ENCODE measurements around the gene WFDC1.

Gene WFDC1

GRCh38 chr16:84350685-84351400 is 56.2 kb downstream of the WFDC1 start:
- no peak for DNase-seq (ENCODE audit: low read depth in 4 of 4, low spot score in 1 of 4)

GRCh38 chr16:84351630-84352029 is 57.0 kb downstream of the WFDC1 start:
- no peak for DNase-seq (ENCODE audit: low read depth in 4 of 4, low spot score in 1 of 4)

DNA sequence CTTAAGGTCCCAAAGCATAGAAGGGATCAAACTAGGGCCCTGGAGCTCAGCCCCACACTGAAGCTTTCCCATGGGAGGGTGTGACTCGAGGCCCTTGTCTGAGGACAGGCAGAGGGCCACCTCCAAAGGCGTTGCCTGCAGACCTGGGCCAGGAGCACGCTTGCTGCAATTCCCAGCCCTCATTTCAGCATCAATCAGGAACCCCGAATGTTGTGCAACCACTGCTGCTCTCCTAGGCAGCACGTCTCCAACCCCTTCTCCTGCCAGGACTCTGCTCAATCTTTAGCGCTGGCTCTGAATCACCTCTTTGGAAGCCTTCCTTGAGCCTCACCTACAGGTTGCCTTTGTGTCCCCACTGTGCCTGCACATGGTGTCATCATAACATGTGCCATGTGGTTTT is 59.6 kb downstream of the WFDC1 start:
- no peak for DNase-seq (ENCODE audit: low read depth in 4 of 4, low spot score in 1 of 4)

- no peak for DNase-seq (ENCODE audit: low read depth in 4 of 4, low spot score in 1 of 4)
These were observed 60.5 kb downstream of the WFDC1 start for GRCh38 chr16:84355149-84355548.

- DNase-seq (ENCODE audit: low read depth in 4 of 4, low spot score in 1 of 4): no peak
These were observed 61.5 kb downstream of the WFDC1 start for GRCh38 chr16:84356176-84356575.

DNA sequence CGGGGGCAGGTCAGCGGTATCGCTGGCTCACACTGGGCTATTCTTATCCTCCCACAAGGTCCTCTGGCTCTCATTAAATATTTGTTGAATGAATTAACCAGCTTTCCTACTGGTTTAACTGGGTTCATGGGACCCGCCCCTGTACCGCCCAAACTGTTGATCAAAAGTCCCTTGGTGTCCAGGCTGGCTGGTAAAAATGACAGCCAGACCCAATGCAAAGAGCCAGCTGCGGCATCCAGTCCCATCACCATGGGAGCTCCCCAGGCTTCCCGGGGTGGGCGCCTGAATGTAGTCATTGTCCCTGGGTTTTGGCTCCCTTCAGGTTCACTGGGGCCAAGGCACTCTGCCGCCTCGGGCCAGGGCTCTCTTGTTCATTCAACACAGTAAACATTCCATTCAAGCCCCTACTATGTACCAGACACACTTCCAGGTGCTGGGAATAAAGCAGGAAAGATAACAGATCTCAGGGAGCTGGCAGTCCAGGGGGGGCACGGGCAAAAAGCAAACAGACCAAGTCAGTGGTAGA is 62.0 kb downstream of the WFDC1 start:
- DNase-seq (ENCODE audit: low read depth in 4 of 4, low spot score in 1 of 4): no peak

DNA sequence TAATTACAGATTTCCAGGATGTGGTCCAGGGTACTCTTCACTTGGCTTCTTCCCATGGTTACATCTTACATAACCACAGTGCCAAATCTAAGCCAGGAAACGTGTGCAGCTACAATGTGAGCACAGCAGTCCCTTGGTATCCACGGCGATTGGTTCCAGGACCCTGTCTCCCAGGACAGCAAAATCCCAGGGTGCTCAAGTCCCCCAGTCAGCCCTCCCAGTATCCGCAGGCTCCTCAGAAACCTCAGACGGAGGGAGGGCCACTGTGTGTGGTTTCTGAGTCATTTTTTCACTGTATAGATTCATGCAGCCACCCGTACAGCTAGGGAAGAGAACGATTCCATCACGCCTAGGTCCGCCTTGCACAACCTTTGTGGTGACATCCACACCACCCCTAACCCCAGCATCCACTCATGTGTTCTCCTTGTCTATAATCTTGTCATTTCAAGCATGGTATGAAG is 62.5 kb downstream of the WFDC1 start:
- no peak for DNase-seq (ENCODE audit: low read depth in 4 of 4, low spot score in 1 of 4)

DNA sequence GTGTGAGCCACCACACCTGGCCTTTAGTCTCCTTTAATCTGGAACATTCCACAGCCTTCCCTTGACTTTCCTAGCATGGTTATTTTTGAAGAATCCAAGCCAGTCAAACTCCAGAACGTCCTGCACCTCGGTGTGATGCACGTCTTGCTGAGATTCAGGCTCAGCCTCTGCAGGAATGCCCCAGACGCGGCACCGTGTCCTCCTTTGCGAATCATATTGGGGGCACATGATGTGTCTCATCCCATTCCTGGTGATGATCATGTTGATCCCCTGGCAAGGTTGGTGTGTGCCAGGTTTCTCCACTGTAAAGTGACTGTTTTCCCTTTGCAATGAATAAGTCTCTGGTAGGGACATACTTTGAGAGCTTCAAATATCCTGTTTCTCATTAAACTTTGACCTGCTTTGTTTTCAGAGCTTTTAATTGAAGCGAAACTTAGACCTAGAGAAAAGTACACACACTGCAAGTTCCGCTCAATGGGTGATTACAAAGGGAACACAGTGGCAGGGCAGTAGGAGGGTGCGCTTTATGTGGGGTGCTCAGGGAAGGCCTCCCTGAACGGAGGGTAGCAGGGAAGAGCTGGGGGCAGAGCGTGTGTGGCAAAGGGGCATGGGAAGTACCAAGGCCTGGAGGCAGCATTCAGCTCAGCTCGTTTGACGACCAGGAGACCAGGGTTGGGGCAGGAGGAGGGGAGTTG is 64.1 kb downstream of the WFDC1 start:
- no peak for DNase-seq (ENCODE audit: low read depth in 4 of 4, low spot score in 1 of 4)

- DNase-seq (ENCODE audit: low read depth in 4 of 4, low spot score in 1 of 4): no peak
These were observed 64.6 kb downstream of the WFDC1 start for GRCh38 chr16:84359326-84359725.

DNA sequence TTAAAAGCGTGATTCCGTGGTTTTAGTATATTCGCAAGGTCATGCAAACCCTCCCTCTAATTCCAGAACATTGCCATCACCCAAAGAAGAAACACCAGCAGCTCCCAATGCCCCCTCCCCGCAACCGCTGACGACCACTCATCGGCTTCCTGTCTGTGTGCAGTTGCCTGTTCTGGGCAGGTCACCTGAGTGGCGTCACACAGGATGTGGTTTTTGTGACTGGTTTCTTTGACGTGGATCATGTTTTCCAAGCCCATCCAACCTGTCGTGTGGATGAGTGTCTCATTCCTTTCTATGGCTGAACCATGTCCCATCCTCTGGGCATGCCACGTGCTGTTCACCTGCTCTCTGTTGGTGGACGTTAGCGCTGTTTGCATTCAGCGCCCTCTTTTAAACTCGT is 65.5 kb downstream of the WFDC1 start:
- peak in 1 of 4 experiments; percentile 38 for DNase-seq (ENCODE audit: low read depth in 4 of 4, low spot score in 1 of 4)

GRCh38 chr16:84360748-84361147 is 66.1 kb downstream of the WFDC1 start:
- no peak for DNase-seq (ENCODE audit: low read depth in 4 of 4, low spot score in 1 of 4)

DNA sequence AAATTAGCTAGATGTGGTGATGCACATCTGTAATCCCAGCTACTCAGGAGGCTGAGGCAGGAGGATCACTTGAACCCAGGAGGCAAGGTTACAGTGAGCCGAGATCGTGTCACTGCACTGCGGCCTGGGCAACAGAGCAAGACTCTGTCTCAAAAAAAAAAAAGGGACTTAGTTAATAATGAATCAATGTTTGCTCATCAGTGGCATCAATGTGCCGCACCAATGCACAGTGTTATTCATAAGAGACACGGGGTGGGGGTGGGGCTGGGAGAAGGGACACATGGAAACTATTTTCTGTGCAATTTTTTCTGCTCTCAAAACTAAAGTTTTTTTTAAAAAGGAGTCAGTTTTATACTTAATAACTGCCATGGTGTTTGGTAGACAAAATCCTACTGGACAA is 66.9 kb downstream of the WFDC1 start:
- no peak for DNase-seq (ENCODE audit: low read depth in 4 of 4, low spot score in 1 of 4)

- no peak for DNase-seq (ENCODE audit: low read depth in 4 of 4, low spot score in 1 of 4)
These were observed 67.8 kb downstream of the WFDC1 start for GRCh38 chr16:84362471-84362941.

DNA sequence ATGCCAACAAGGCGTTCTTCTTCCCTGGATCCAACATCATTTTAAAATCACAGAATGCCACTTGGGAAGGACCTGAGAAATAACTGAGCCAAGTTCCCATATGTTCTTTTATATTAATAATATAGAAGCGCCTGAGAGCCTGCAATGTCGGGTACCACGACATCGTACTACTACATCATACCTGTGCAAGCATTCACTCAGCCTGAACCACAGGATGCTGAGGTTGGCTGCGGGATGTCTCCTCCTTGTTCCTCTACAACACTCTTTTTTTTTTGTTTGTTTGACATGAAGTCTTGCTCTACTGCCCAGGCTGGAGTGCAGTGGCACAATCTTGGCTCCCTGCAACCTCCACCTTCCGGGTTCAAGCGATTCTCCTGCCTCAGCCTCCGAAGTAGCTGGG is 71.5 kb downstream of the WFDC1 start:
- no peak for DNase-seq (ENCODE audit: low read depth in 4 of 4, low spot score in 1 of 4)

DNA sequence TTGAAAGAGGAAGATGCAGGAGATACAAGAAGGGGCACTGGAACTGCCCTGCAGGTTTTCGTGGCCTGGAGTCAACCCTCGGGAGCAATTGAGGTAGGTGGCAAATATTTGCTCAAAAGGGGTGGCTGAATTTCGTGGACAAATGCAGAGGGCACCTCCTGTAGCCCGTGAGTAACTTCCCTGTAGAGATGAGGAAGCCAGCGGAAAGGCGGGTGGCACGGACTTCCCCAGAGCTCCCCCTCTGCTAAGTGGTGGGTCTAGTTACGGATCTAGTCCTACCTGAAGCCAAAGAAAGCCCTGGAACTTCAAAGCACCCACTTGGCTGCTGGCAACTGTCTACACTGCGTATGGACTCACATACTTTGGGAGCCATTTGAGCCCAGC is 72.6 kb downstream of the WFDC1 start:
- no peak for DNase-seq (ENCODE audit: low read depth in 4 of 4, low spot score in 1 of 4)

DNA sequence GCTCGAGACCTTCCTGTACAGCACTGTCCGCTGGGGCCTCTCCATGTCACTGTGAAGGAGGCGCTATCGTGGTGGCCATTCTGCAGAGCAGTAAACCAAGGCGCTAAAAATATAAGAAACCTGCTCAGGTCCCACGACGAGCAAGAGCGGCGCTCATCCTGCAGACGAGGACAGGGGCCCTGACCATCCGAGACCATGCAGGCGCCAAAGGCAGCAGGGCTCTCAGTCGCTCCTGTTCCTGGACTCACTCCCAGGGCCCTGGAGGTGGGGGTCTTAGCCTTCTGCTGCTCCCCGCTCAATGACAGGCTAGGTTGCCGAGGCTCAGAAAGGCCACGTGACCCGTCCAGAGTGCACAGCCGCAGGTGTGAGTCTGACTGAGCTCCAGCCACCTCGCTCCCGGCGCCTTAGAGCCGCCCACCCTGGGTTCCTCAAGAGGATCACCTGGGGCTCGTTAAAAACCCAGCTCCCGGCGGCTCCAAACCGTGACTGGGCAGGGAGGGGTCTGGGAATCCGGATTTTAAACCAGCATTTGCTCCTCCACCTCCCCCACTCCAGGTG is 73.2 kb downstream of the WFDC1 start:
- no peak for DNase-seq (ENCODE audit: low read depth in 4 of 4, low spot score in 1 of 4)

- no peak for DNase-seq (ENCODE audit: low read depth in 4 of 4, low spot score in 1 of 4)
These were observed 73.8 kb downstream of the WFDC1 start, which contains the start of gene ATP2C2 for GRCh38 chr16:84368308-84368996. ATP2C2 (plus strand) TSS chr16:84368538; CDS start chr16:84368616, 78 bp downstream.

DNA sequence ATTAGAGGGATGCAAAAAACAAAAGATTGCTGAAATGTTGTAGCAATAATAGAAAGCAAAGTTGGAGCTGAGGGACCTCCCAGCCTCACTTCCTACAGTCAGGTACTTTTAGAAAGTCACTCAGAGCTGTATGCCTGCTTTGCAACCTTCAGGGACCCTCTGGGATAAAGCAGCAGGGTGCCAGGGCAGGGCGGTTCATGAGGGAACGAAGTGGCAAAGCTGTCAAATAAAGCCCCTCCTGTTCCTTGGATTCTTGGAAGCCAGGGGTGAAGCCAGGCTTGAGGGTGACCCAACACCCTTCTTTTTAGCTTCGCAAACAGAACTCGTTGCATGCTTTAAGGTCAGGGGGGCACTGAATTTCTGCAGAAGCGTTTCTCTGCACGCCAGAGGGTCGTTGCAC is 74.4 kb downstream of the WFDC1 start:
- no peak for DNase-seq (ENCODE audit: low read depth in 4 of 4, low spot score in 1 of 4)

GRCh38 chr16:84369938-84370627 is 75.4 kb downstream of the WFDC1 start:
- DNase-seq (ENCODE audit: low read depth in 4 of 4, low spot score in 1 of 4): no peak

DNA sequence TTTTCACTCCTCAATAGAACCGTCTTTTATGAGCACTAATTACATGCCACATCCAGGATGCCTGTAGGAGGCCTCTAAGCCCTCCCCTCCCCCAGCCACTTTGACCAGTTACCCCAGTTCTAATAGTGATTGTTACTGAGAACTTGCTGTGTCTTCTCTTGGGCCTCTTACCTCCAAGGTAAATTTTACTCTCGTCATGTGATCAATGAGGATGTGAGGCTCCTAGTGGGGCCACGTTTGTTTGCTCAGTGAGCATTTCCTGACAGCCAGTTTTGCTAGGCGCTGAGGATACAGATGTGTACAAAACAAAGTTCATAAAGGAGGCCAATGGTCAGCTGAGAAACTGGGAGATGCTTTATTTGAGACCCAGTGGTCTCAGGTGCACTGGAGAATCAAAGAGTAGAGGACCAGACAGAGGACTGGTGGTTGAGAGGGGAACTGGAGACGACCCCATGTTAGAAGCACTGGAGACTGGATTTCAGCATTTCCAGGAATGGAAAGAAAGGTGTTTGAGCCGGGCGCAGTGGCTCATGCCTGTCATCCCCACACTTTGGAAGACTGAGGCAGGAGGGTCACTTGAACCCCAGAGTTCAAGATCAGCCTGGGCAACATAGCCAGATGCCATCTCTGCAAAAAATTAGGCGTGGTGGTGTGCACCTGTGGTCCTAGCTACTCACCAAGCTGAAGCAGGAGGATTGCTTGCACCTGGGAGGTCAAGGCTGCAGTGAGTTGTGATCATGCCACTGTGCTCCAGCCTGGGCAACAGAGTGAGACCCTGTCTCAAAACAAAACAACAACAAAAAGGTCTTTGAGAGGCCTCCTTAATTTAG is 76.3 kb downstream of the WFDC1 start:
- DNase-seq (ENCODE audit: low read depth in 4 of 4, low spot score in 1 of 4): no peak

Measured in stimulated activated CD4-positive, alpha-beta T cell treated with anti-CD3 and anti-CD28 coated beads, Interleukin-1b, Interleukin-23, amount 100 ng/mL, for 24 hours (primary cell).